Measurements from ENCODE around the gene MARCOL. TPM values are rescaled to one million over a fixed set of nuclear protein-coding genes. Genes with fewer than 3 reads are reported as not detected.

MARCOL gene
- not detected in 2 replicates for total RNA-seq (2014; rRNA removed; shearing (Covaris generic))

- no peak for DNase-seq (ENCODE audit: low spot score)
Observed at GRCh38 chr5:148238418-148238794, at the start of gene MARCOL. TSS of gene MARCOL (plus strand) at chr5:148238525. CDS start at chr5:148238598, 73 bp downstream.

- no peak for DNase-seq (ENCODE audit: low spot score)
Observed at GRCh38 chr5:148191010-148191409, 47.3 kb upstream of the MARCOL start.

GRCh38 chr5:148193202-148193601 lies 45.1 kb upstream of the MARCOL start:
- no peak for DNase-seq (ENCODE audit: low spot score)

GRCh38 chr5:148201151-148201550 lies 37.2 kb upstream of the MARCOL start:
- DNase-seq (ENCODE audit: low spot score): no peak

- peak; percentile 83 for DNase-seq (ENCODE audit: low spot score)
Observed at GRCh38 chr5:148202531-148203203, 35.7 kb upstream of the MARCOL start, which contains the start of gene SPINK6. TSS of gene SPINK6 (plus strand) at chr5:148203042. CDS start at chr5:148203097, 55 bp downstream.

GRCh38 chr5:148205044-148205806 lies 33.1 kb upstream of the MARCOL start:
- DNase-seq (ENCODE audit: low spot score): no peak

- DNase-seq (ENCODE audit: low spot score): no peak
Observed at GRCh38 chr5:148205865-148206264, 32.5 kb upstream of the MARCOL start.

- no peak for DNase-seq (ENCODE audit: low spot score)
Observed at GRCh38 chr5:148206620-148207019, 31.7 kb upstream of the MARCOL start.

GRCh38 chr5:148208226-148208625 lies 30.1 kb upstream of the MARCOL start:
- no peak for DNase-seq (ENCODE audit: low spot score)

GRCh38 chr5:148209151-148209770 lies 29.1 kb upstream of the MARCOL start:
- no peak for DNase-seq (ENCODE audit: low spot score)

- no peak for DNase-seq (ENCODE audit: low spot score)
Observed at GRCh38 chr5:148214665-148215185, 23.6 kb upstream of the MARCOL start.

- no peak for DNase-seq (ENCODE audit: low spot score)
Observed at GRCh38 chr5:148221508-148221907, 16.8 kb upstream of the MARCOL start.

GRCh38 chr5:148224117-148224742 lies 14.1 kb upstream of the MARCOL start:
- DNase-seq (ENCODE audit: low spot score): peak; percentile 69

GRCh38 chr5:148228392-148228984 lies 9.8 kb upstream of the MARCOL start:
- no peak for DNase-seq (ENCODE audit: low spot score)

- no peak for DNase-seq (ENCODE audit: low spot score)
Observed at GRCh38 chr5:148229840-148230239, 8.5 kb upstream of the MARCOL start.

GRCh38 chr5:148230240-148230639 lies 8.1 kb upstream of the MARCOL start:
- DNase-seq (ENCODE audit: low spot score): no peak

- DNase-seq (ENCODE audit: low spot score): peak; percentile 17
Observed at GRCh38 chr5:148237785-148238417, 424 bp upstream of the MARCOL start.

GRCh38 chr5:148248894-148249293 lies 10.6 kb downstream of the MARCOL start:
- peak; percentile 16 for DNase-seq (ENCODE audit: low spot score)

GRCh38 chr5:148255456-148255855 lies 17.1 kb downstream of the MARCOL start:
- DNase-seq (ENCODE audit: low spot score): no peak

- DNase-seq (ENCODE audit: low spot score): no peak
Observed at GRCh38 chr5:148259288-148259687, 21.0 kb downstream of the MARCOL start.

- DNase-seq (ENCODE audit: low spot score): no peak
Observed at GRCh38 chr5:148261221-148261620, 22.9 kb downstream of the MARCOL start.

Measured in A172 (cell line).